Panc1 (cell line): Measurements from ENCODE around the gene COL9A2. TPM values are rescaled to one million over a fixed set of nuclear protein-coding genes. Genes with fewer than 3 reads are reported as not detected.

Experiments used
- ATAC-seq: fragments of 200-7000 bp; cut with Tn5 transposase; 2 replicates; pipeline ENCODE4 v1.9.1; 2020; ENCODE audit warnings: mild to moderate bottlenecking, moderate library complexity
- BruUV-seq: library from RNA; stranded (reverse); fragments of 400-500 nt; replicated peaks from 2 replicates; lab custom pipeline; 2021; lab: Mats Ljungman, UMichigan
- CTCF ChIA-PET: fragments of 300-600 bp; sonication (Branson Sonifier 250); formaldehyde crosslinking; loops from one replicate; lab custom pipeline; 2022; ENCODE audit warnings: antibody characterized with exemption; lab: Charles Lee
- POLR2A ChIA-PET: fragments of 300-600 bp; sonication (Branson Sonifier 250); formaldehyde crosslinking; loops from one replicate; lab custom pipeline; 2022; ENCODE audit warnings: antibody characterized with exemption; lab: Charles Lee
- DNase-seq: peaks from one replicate; pipeline ENCODE4 v3.0.0-alpha.2; 2010; ENCODE audit warnings: low read depth, low spot score
- H3K27ac ChIP-seq: 2 replicates; pipeline ENCODE4 v1.5.1; 2011; ENCODE audit warnings: mild to moderate bottlenecking, low read length, inconsistent platforms
- H3K27me3 ChIP-seq: fragments of 200-500 bp; sonication (Bioruptor generic); 2 replicates; pipeline ENCODE4 v1.6.0; 2014; ENCODE audit warnings: low read length, inconsistent platforms; ENCODE audit not compliant: control insufficient read depth, insufficient read depth
- H3K36me3 ChIP-seq: fragments of 200-500 bp; sonication (Bioruptor generic); 2 replicates; pipeline ENCODE4 v1.5.1; 2014; ENCODE audit warnings: inconsistent platforms, mild to moderate bottlenecking, low read length, moderate library complexity; ENCODE audit not compliant: control insufficient read depth, insufficient read depth
- H3K4me1 ChIP-seq: 2 replicates; pipeline ENCODE4 v1.5.1; 2011; ENCODE audit warnings: inconsistent platforms, mild to moderate bottlenecking, low read length, moderate library complexity; ENCODE audit not compliant: control insufficient read depth, insufficient read depth
- H3K4me3 ChIP-seq, 2 experiments: 2 replicates each; pipeline ENCODE4 v1.5.1; 2011 to 2012; ENCODE audit warnings: low read depth in 2 of 2, low read length in 2 of 2, mild to moderate bottlenecking in 2 of 2, inconsistent platforms in 1 of 2, moderate library complexity in 1 of 2
- H3K9me3 ChIP-seq: fragments of 200-500 bp; sonication (Bioruptor generic); 2 replicates; pipeline ENCODE4 v1.5.1; 2014; ENCODE audit warnings: low read depth, mild to moderate bottlenecking, inconsistent platforms, low read length, moderate library complexity; ENCODE audit not compliant: control insufficient read depth, insufficient read depth
- CTCF ChIP-seq: fragments of 450-650 bp; IDR thresholded peaks from 2 replicates; pipeline ENCODE4 v1.5.1; 2017; ENCODE audit warnings: mild to moderate bottlenecking
- POLR2AphosphoS5 ChIP-seq: IDR thresholded peaks from 2 replicates; pipeline ENCODE4 v1.6.1; 2012; ENCODE audit warnings: mild to moderate bottlenecking, low read depth, low read length, moderate library complexity
- REST ChIP-seq, 2 experiments: IDR thresholded peaks; 2 replicates each; pipeline ENCODE4 v1.6.1; 2011 to 2012; ENCODE audit warnings: low read depth in 2 of 2, control low read depth in 1 of 2, low read length in 1 of 2, mild to moderate bottlenecking in 1 of 2, moderate library complexity in 1 of 2; ENCODE audit not compliant: insufficient read depth in 1 of 2
- SIN3A ChIP-seq: IDR thresholded peaks from 2 replicates; pipeline ENCODE4 v1.6.1; 2012; ENCODE audit warnings: low read depth, mild to moderate bottlenecking, low read length, moderate library complexity, borderline replicate concordance; ENCODE audit not compliant: insufficient read depth
- TCF7L2 ChIP-seq: IDR thresholded peaks from 2 replicates; pipeline ENCODE4 v1.6.1; 2011; ENCODE audit warnings: mild to moderate bottlenecking, low read depth, low read length, inconsistent platforms
- in situ Hi-C: cut with HindIII; loops from 2 replicates; pipeline ENCODE4 v1.10.0; 2016; ENCODE audit warnings: low sequenced_read_pairs, low pct_unique_long_range_greater_than_20kb
- intact Hi-C: fragments of 100-400 bp; cut with micrococcal nuclease; formaldehyde crosslinking; loops from one replicate; pipeline ENCODE4 v1.10.0; 2022; ENCODE audit not compliant: unreplicated experiment
- total RNA-seq: library from RNA; stranded (reverse); gene quantifications from one replicate; pipeline ENCODE4 v1.2.1, GENCODE V29; 2021; ENCODE audit not compliant: unreplicated experiment

The COL9A2 gene
- total RNA-seq, 1 experiment from 2014 or later: 2.9 TPM

- BruUV-seq: no TSS peak
- DNase-seq (no peak), ATAC-seq (no peak)
- Histone ChIP-seq H3K36me3 (no peaks in the 10 kb centered on the region), H3K4me1 (no peaks in the 10 kb centered on the region), H3K27me3 (no peaks in the 10 kb centered on the region), H3K4me3 (no peak overlapping the region), H3K27ac (no peak overlapping the region), H3K9me3 (no peaks in the 10 kb centered on the region)
- TF ChIP-seq SIN3A: no peak
- no peak for TF ChIP-seq CTCF
- no peak for TF ChIP-seq TCF7L2
- no peak for TF ChIP-seq POLR2AphosphoS5
- no peak for TF ChIP-seq REST (IDR thresholded peaks at IDR 0.05; ENCODE audit: insufficient read depth in 1 of 2, low read depth in 2 of 2, low read length in 1 of 2)
- in situ Hi-C loops (no loop called here), intact Hi-C loops (no loop called here)
- POLR2A ChIA-PET: interaction anchor here (0.5 kb wide), 1 partner anchor 126 kb away, joined by 10 read pairs; no protein-coding TSS in a partner anchor
- CTCF ChIA-PET: interaction anchor here (0.8 kb wide), 1 partner anchor 14 kb away, joined by 3 read pairs; no protein-coding TSS in a partner anchor
These were observed 16.4 kb downstream of the COL9A2 start for GRCh38 chr1:40300651-40301050.

GRCh38 chr1:40300249-40300567, 16.9 kb downstream of the COL9A2 start:
- BruUV-seq: no TSS peak
- intact Hi-C loops (no loop called here), in situ Hi-C loops (no loop called here)
- no peak for ATAC-seq
- POLR2A ChIA-PET: interaction anchor here (0.5 kb wide), 1 partner anchor 125 kb away, joined by 10 read pairs; no protein-coding TSS in a partner anchor
- TF ChIP-seq TCF7L2 (no peak), REST (IDR thresholded peaks at IDR 0.05; ENCODE audit: insufficient read depth in 1 of 2, low read depth in 2 of 2, low read length in 1 of 2) (no peak), POLR2AphosphoS5 (no peak), SIN3A (no peak), CTCF (no peak)
- Histone ChIP-seq H3K27ac (no peak overlapping the region), H3K4me3 (no peak overlapping the region), H3K9me3 (no peaks in the 10 kb centered on the region), H3K4me1 (no peaks in the 10 kb centered on the region), H3K27me3 (no peaks in the 10 kb centered on the region), H3K36me3 (no peaks in the 10 kb centered on the region)
- DNase-seq: no peak
- CTCF ChIA-PET: interaction anchor here (0.8 kb wide), 1 partner anchor 15 kb away, joined by 3 read pairs; no protein-coding TSS in a partner anchor
